Muscle layer of duodenum (tissue), 2 donors: ENCODE measurements around the gene GALNTL6.

Experiments used
- H3K27ac ChIP-seq: one replicate; pipeline ENCODE4 v1.7.0; 2013; ENCODE audit warnings: mild to moderate bottlenecking, low read length
- H3K27me3 ChIP-seq: one replicate; pipeline ENCODE4 v1.7.0; 2013; ENCODE audit warnings: low read depth, mild to moderate bottlenecking, control low read depth, low read length
- H3K36me3 ChIP-seq, 2 donors: one replicate each; pipeline ENCODE4 v1.7.0; 2013; ENCODE audit warnings: low read length in 2 of 2, control low read depth in 1 of 2, mild to moderate bottlenecking in 1 of 2; ENCODE audit not compliant: insufficient read depth in 2 of 2, control insufficient read depth in 1 of 2
- H3K4me1 ChIP-seq, 2 donors: one replicate each; pipeline ENCODE4 v1.7.0; 2013; ENCODE audit warnings: low read length in 2 of 2, mild to moderate bottlenecking in 2 of 2, control low read depth in 1 of 2, moderate library complexity in 1 of 2; ENCODE audit not compliant: insufficient read depth in 2 of 2, control insufficient read depth in 1 of 2
- H3K4me3 ChIP-seq, 2 donors: one replicate each; pipeline ENCODE4 v1.7.0; 2013; ENCODE audit warnings: low read length in 2 of 2, low read depth in 1 of 2, mild to moderate bottlenecking in 1 of 2
- H3K9me3 ChIP-seq, 2 donors: one replicate each; pipeline ENCODE4 v1.7.0; 2013; ENCODE audit warnings: low read length in 2 of 2, control low read depth in 1 of 2, mild to moderate bottlenecking in 1 of 2; ENCODE audit not compliant: control insufficient read depth in 1 of 2
- donor health status: healthy.

GALNTL6 gene

DNA sequence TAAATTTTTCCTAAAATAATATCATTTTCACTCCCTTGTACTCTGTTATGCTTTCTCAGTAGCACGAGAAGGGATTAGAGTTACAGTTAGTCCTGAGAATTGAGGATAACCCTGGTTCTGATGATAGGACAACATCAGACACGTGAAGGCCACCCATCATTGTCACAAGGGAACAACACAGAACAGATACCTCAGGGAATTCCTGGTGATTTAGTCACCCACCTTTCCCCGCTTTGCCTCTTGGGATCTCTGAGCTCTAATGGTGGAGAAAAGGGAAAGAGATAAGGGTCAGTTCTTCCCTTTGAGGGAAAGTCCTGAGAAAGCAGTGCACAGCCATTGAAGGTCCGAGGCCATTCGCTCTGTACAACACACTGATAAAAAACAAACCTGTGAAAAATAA, 1243.1 kb downstream of the GALNTL6 start:
- Histone ChIP-seq H3K4me3 (no peak overlapping the region), H3K27ac (no peak overlapping the region), H3K9me3 (no peaks in the 10 kb centered on the region), H3K27me3 (no peaks in the 10 kb centered on the region), H3K4me1 (peaks cover 0 to 5% of the 10 kb centered on the region in 2 donors), H3K36me3 (no peaks in the 10 kb centered on the region)

DNA sequence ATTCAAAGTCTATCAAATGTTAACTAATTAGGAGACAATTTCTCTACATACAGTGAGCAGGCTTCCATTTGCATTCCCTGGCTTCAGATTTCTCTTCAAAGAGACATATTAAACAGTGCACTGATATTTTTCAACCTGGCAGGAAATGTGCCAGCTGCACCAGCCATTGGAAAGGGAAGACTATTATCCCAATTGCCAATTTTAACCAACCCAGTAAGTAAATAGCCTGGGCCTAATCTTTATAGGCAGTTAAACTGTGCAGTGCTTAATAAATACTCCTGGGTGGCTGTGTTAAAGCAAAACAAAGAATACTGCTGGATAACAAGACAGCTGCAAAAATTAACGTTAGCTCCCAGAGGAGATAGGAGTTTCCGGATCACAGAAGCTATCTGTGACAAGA, 1243.5 kb downstream of the GALNTL6 start:
- Histone ChIP-seq H3K4me1 (peaks cover 0 to 5% of the 10 kb centered on the region in 2 donors), H3K27ac (no peak overlapping the region), H3K27me3 (no peaks in the 10 kb centered on the region), H3K9me3 (no peaks in the 10 kb centered on the region), H3K4me3 (no peak overlapping the region), H3K36me3 (no peaks in the 10 kb centered on the region)

DNA sequence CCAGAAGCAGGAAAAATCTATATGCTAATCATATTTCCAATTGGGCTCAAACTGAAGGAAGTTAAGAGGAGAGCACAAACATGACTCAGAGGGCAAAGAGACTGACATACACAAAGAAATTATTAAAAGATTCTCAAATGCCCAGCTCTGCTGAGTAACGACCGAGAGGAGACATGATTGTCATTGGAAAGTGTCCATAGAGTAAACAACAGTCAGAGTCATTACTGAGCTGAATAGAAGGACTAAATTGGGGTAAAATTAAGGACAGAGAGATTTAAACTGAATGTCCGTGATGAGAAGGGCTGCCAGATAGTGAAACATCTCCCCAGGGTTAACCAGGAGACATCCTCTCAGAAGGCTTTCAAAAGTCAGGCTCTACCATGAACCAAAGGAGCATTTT, 1244.2 kb downstream of the GALNTL6 start:
- H3K27me3 ChIP-seq: no peaks in the 10 kb centered on the region
- H3K36me3 ChIP-seq: no peaks in the 10 kb centered on the region
- H3K9me3 ChIP-seq: no peaks in the 10 kb centered on the region
- no peak overlapping the region for H3K4me3 ChIP-seq
- H3K27ac ChIP-seq: no peak overlapping the region
- H3K4me1 ChIP-seq: peaks cover 0 to 5% of the 10 kb centered on the region in 2 donors

DNA sequence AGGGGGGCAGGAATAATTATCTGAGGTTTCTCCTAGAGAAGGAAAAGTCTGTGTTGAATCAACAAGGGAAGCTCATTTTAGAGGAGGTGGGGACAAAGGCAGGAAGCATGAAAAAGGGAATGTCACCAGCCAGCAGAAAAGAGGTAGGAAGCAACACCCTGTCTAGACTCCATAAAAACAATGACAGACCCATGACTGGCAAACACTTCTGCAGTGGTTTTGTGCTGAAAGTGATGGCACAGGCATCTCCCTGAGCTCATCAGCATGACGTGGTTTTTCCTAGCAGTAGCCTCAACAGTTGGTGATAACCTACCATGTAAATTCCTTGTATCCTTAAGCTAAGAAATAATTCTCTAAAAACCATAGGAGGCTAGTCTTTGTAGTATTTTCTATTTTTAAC, 1244.7 kb downstream of the GALNTL6 start:
- Histone ChIP-seq H3K27ac (no peak overlapping the region), H3K4me3 (no peak overlapping the region), H3K36me3 (no peaks in the 10 kb centered on the region), H3K4me1 (peaks cover 0 to 5% of the 10 kb centered on the region in 2 donors), H3K9me3 (no peaks in the 10 kb centered on the region), H3K27me3 (no peaks in the 10 kb centered on the region)

DNA sequence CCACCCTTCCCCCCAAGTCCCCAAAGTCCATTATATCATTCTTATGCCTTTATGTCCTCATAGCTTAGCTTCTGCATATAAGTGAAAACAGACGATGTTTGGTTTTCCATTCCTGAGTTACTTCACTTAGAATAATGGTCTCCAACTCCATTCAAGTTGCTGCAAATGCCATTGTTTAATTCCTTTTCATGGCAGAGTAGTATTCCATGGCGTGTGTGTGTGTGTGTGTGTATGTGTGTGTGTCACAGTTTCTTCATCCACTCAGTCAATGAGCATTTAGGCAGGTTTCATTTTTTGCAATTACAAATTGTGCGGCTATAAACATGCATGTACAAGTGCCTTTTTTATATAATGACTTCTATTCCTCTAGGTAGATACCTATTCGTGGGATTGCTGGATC, 1248.0 kb downstream of the GALNTL6 start:
- Histone ChIP-seq H3K36me3 (no peaks in the 10 kb centered on the region), H3K27me3 (no peaks in the 10 kb centered on the region), H3K27ac (no peak overlapping the region), H3K9me3 (no peaks in the 10 kb centered on the region), H3K4me1 (peaks cover 0 to 5% of the 10 kb centered on the region in 2 donors), H3K4me3 (no peak overlapping the region)

DNA sequence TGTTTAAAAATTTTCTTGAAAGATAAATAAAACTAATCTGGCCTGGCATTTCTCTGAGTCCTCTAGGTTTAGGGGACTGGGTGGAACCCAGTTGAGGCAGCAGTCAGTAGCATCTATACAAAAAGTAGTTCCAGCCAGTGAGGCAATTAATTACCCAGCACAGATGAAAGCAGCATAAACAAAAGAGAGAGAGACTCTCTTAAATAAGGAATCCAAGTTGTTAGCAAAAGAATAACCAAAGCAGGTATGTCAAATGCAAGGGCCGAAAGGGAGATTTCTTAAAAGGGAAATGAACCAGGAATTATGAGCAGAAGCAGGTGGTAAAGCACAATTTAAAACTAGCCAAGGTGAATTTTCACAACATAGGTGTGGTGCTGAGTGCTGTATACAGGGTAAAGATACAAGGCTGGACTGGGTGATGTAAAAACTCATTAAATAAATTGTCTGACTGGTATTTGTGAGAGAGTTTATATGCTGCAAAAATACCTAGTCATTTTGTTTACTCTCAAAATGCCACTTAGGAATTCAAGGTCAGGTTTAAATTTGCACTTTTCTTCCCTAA, 1260.8 kb downstream of the GALNTL6 start:
- Histone ChIP-seq H3K36me3 (no peaks in the 10 kb centered on the region), H3K27ac (no peak overlapping the region), H3K27me3 (no peaks in the 10 kb centered on the region), H3K4me3 (no peak overlapping the region), H3K9me3 (peaks cover 5 to 18% of the 10 kb centered on the region in 2 donors), H3K4me1 (peaks cover 0 to 7% of the 10 kb centered on the region in 2 donors)

DNA sequence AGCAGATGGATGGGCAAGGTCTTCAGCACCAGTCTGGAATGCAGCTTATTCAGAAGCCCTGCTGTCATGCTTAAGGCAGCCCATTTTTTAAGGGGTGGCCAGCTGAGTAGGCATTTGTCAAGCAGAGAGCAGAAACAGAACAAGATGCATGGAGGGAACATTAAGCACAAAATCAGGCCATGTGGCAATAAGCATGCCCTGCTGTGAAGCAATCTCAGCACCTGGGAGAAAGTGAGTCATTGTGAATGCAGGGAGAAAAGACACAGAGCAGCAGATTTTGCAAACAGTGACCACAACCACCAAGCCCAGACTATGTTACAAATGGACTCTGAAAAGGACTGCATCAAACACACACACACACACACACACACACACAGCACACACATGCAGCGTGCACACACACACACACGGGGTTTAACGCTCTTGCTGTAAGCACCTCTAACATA, 1261.3 kb downstream of the GALNTL6 start:
- Histone ChIP-seq H3K36me3 (no peaks in the 10 kb centered on the region), H3K27ac (no peak overlapping the region), H3K27me3 (no peaks in the 10 kb centered on the region), H3K4me1 (peaks cover 0 to 7% of the 10 kb centered on the region in 2 donors), H3K9me3 (peaks cover under 1 to 17% of the 10 kb centered on the region in 2 donors), H3K4me3 (no peak overlapping the region)

DNA sequence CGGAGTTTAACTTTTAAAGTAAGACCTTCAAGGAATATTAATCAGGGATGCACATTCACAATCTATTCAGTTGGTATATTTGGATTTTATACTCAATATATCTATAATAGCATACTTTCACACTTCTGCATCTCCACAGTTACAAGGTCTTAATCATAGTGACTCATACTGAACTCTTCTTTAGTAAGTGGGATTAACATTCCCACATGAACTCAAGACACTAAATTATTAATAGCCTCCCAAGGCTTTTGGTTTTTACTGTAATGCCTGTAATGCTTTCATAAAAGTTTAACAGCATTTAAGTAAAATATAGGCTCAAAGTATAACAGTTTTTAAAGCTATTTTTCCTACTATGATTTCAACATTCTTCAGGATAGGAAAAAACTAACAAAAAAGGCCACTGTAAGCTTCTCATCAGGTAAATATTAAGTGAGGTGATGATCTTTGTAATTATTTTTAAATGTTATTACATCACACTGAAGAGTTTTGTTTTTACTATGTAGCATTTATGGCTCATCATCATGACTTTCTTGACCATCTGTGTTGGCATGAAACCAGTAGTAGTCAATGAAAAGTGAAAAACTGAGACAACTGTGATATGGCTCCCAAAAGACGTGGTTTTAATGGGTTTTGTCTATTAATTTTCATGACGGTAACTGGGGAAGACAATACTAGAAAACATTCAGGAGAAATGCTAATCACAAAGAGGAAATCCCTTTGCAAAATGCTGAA, 1263.9 kb downstream of the GALNTL6 start:
- no peaks in the 10 kb centered on the region for H3K36me3 ChIP-seq
- H3K9me3 ChIP-seq: peaks cover 0 to 2% of the 10 kb centered on the region in 2 donors
- H3K4me3 ChIP-seq: no peak overlapping the region
- no peaks in the 10 kb centered on the region for H3K27me3 ChIP-seq
- no peak overlapping the region for H3K27ac ChIP-seq
- H3K4me1 ChIP-seq: peaks cover 0 to 7% of the 10 kb centered on the region in 2 donors

DNA sequence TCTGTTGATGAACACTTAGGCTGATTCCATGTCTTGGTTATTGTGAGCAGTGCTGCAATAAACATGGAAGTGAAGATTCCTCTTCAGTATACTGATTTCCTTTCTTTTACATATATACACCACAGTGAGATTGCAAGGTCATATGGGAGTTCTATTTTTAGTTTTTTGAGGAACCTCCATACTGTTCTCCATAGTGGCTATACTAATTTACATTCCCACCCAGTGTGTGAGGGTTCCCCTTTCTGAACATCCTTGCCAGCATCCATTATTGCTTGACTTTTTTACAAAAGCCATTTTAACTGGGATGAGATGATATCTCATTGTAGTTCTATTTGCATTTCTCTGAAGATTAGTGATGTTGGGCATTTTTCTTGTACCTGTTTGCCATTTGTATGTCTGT, 1274.9 kb downstream of the GALNTL6 start:
- Histone ChIP-seq H3K36me3 (no peaks in the 10 kb centered on the region), H3K27ac (no peak overlapping the region), H3K4me3 (no peak overlapping the region)

More for the DNA sequence above, 1274.9 kb downstream of the GALNTL6 start:
- Histone ChIP-seq H3K9me3 (peaks cover 0 to 4% of the 10 kb centered on the region in 2 donors), H3K4me1 (no peaks in the 10 kb centered on the region), H3K27me3 (no peaks in the 10 kb centered on the region)
